Measurements from ENCODE around the gene MAP2. TPM values are rescaled to one million over a fixed set of nuclear protein-coding genes. Genes with fewer than 3 reads are reported as not detected.

MAP2 gene
- total RNA-seq, 1 experiment from 2014 or later, result 7.4 TPM

GRCh38 chr2:209702775-209703174, 278.9 kb downstream of the MAP2 start:
- Histone ChIP-seq H3K27ac (ENCODE audit: low read depth, low read length) (no peak overlapping the region), H3K9me2 (ENCODE audit: insufficient read depth) (no peaks in the 10 kb centered on the region), H2AFZ (ENCODE audit: low read depth, low read length, poor library complexity, severe bottlenecking) (no peak overlapping the region), H3K9me3 (ENCODE audit: control insufficient read depth in 1 of 2, insufficient read depth in 1 of 2, low read depth in 1 of 2, low read length in 2 of 2) (no peaks in the 10 kb centered on the region), H3K4me1 (ENCODE audit: control insufficient read depth in 1 of 2, insufficient read depth in 2 of 2, low read length in 2 of 2) (no peaks in the 10 kb centered on the region), H4K20me1 (ENCODE audit: insufficient read depth) (no peaks in the 10 kb centered on the region), H3K36me3 (ENCODE audit: control insufficient read depth in 1 of 2, insufficient read depth in 2 of 2, low read length in 2 of 2) (no peaks in the 10 kb centered on the region), H3K79me2 (ENCODE audit: insufficient read depth, low read length) (no peaks in the 10 kb centered on the region), H3K4me2 (ENCODE audit: low read length) (no peak overlapping the region), H3K9ac (ENCODE audit: low read length) (no peak overlapping the region), H3K4me3 (replicated peaks in 1 of 2; ENCODE audit: low read depth in 1 of 2, low read length in 2 of 2) (no peak overlapping the region), H3K27me3 (ENCODE audit: insufficient read depth, low read length) (no peaks in the 10 kb centered on the region)
- ChIA-PET RAD21 (ENCODE audit: low non-redundant PET in 1 of 2, low total read pairs in 2 of 2, uncharacterized antibody in 2 of 2, unreplicated experiment in 2 of 2) (no interaction called here), POLR2A (no interaction called here), CTCF (no interaction called here)
- DNase-seq (ENCODE audit: low read depth, low spot score) (no peak), ATAC-seq (no peak)
- intact Hi-C loops (cut with micrococcal nuclease), result no loop called here
- TF ChIP-seq FOSL1 (IDR thresholded peaks at IDR 0.05; ENCODE audit: low read depth), result no peak
- TF ChIP-seq SP1 (IDR thresholded peaks at IDR 0.05; ENCODE audit: low read depth), result no peak
- TF ChIP-seq ZNF274 (IDR thresholded peaks at IDR 0.05; ENCODE audit: low read depth, low read length), result no peak
- no peak for TF ChIP-seq SRF (IDR thresholded peaks at IDR 0.05; ENCODE audit: low read depth)
- no peak for TF ChIP-seq MAX (IDR thresholded peaks at IDR 0.05)
- TF ChIP-seq ZBTB33 (IDR thresholded peaks at IDR 0.05; ENCODE audit: extremely low read depth, insufficient replicate concordance, low read length), result no peak
- TF ChIP-seq YY1 (IDR thresholded peaks at IDR 0.05; ENCODE audit: extremely low read depth, insufficient replicate concordance, low read depth, low read length), result no peak
- no peak for TF ChIP-seq CTCF (IDR thresholded peaks at IDR 0.05 in 2 of 3, conservative IDR thresholded peaks at IDR 0.05 in 1 of 3; ENCODE audit: borderline replicate concordance in 1 of 3, insufficient read depth in 1 of 3, low read depth in 2 of 3, low read length in 2 of 3)
- TF ChIP-seq EZH2phosphoT487 (IDR thresholded peaks at IDR 0.05; ENCODE audit: borderline replicate concordance), result no peak
- TF ChIP-seq REST (IDR thresholded peaks at IDR 0.05; ENCODE audit: low read depth), result no peak
- TF ChIP-seq ELF1 (IDR thresholded peaks at IDR 0.05; ENCODE audit: borderline replicate concordance, low read depth), result no peak
- BruUV-seq (replicated peaks), result no TSS peak
